HCT116 (cell line): Measurements from ENCODE around the gene PIGN.

Experiments
- CBX3 ChIP-seq: IDR thresholded peaks from 2 replicates; pipeline ENCODE4 v1.6.1; 2012; ENCODE audit warnings: low read depth
- EZH2 ChIP-seq: fragments of 200-600 bp; sonication (generic); IDR thresholded peaks from 2 replicates; pipeline ENCODE4 v1.6.1; 2017; ENCODE audit warnings: antibody characterized with exemption, mixed run types
- JUND ChIP-seq: IDR thresholded peaks from 2 replicates; pipeline ENCODE4 v1.6.1; 2012
- POLR2A ChIP-seq: IDR thresholded peaks from 2 replicates; pipeline ENCODE4 v1.7.0; 2011; ENCODE audit warnings: borderline replicate concordance; ENCODE audit not compliant: insufficient read depth, insufficient read length; ENCODE audit errors: extremely low read depth
- POLR2AphosphoS5 ChIP-seq: IDR thresholded peaks from 2 replicates; pipeline ENCODE4 v1.6.1; 2011; ENCODE audit warnings: mild to moderate bottlenecking, low read depth, low read length, moderate library complexity
- TF ChIP-seq, protein P1 (sequence below), 3 experiments: fragments of 200-600 bp in 1 of 3; sonication (generic) in 1 of 3; IDR thresholded peaks in 2 of 3; conservative IDR thresholded peaks in 1 of 3; 2 replicates each; pipeline ENCODE4 v1.5.1; 2012 to 2017; ENCODE audit warnings: low read depth in 2 of 3, low read length in 2 of 3, antibody characterized with exemption in 1 of 3, borderline replicate concordance in 1 of 3, control low read depth in 1 of 3, mild to moderate bottlenecking in 1 of 3, mixed read lengths in 1 of 3, mixed run types in 1 of 3, moderate library complexity in 1 of 3; ENCODE audit not compliant: insufficient read depth in 1 of 3
- TF ChIP-seq, protein P2 (sequence below): IDR thresholded peaks from 2 replicates; pipeline ENCODE4 v1.6.1; 2012; ENCODE audit warnings: low read depth

DNA sequence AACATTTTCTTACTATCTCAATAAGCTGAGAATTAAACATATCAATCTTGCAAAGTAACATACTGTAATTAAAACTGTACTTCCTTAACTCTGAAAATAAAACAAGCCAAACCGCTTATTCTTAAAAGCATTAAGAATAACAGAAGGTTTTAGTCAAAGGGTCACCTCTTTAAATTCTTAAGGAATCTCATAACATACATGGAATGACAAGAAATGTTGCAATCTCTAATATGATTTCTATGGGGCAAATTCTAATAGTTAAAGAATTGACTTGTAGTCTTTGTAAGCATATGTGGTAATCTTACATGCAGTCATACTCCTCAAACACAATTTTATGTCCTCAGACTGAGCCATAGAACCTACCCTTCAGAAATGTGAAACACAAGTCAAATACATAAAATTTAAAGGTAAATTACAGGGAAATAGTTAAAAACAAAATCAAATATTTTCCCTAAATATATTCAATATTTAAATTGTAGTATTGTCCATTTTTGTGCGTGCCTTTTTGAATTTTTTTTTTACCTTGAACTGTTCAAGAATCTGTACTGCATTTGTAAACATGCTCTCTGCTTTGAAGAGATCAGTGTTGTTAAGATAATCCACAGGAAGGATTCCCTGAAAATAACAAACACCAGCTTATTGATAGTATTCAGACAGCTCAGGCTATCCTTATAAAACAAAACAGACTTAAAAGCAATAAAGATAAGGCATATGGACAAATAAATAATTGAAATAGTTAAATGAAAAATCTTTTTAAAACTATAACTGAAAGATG is 48.2 kb downstream of the PIGN start:
- TF ChIP-seq, protein P1, sequence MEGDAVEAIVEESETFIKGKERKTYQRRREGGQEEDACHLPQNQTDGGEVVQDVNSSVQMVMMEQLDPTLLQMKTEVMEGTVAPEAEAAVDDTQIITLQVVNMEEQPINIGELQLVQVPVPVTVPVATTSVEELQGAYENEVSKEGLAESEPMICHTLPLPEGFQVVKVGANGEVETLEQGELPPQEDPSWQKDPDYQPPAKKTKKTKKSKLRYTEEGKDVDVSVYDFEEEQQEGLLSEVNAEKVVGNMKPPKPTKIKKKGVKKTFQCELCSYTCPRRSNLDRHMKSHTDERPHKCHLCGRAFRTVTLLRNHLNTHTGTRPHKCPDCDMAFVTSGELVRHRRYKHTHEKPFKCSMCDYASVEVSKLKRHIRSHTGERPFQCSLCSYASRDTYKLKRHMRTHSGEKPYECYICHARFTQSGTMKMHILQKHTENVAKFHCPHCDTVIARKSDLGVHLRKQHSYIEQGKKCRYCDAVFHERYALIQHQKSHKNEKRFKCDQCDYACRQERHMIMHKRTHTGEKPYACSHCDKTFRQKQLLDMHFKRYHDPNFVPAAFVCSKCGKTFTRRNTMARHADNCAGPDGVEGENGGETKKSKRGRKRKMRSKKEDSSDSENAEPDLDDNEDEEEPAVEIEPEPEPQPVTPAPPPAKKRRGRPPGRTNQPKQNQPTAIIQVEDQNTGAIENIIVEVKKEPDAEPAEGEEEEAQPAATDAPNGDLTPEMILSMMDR (IDR thresholded peaks at IDR 0.05 in 2 of 3, conservative IDR thresholded peaks at IDR 0.05 in 1 of 3; ENCODE audit: borderline replicate concordance in 1 of 3, insufficient read depth in 1 of 3, low read depth in 2 of 3, low read length in 2 of 3) = no peak
- TF ChIP-seq POLR2A (no peak), CBX3 (no peak), JUND (no peak), EZH2 (no peak), POLR2AphosphoS5 (no peak)
- TF ChIP-seq, protein P2, sequence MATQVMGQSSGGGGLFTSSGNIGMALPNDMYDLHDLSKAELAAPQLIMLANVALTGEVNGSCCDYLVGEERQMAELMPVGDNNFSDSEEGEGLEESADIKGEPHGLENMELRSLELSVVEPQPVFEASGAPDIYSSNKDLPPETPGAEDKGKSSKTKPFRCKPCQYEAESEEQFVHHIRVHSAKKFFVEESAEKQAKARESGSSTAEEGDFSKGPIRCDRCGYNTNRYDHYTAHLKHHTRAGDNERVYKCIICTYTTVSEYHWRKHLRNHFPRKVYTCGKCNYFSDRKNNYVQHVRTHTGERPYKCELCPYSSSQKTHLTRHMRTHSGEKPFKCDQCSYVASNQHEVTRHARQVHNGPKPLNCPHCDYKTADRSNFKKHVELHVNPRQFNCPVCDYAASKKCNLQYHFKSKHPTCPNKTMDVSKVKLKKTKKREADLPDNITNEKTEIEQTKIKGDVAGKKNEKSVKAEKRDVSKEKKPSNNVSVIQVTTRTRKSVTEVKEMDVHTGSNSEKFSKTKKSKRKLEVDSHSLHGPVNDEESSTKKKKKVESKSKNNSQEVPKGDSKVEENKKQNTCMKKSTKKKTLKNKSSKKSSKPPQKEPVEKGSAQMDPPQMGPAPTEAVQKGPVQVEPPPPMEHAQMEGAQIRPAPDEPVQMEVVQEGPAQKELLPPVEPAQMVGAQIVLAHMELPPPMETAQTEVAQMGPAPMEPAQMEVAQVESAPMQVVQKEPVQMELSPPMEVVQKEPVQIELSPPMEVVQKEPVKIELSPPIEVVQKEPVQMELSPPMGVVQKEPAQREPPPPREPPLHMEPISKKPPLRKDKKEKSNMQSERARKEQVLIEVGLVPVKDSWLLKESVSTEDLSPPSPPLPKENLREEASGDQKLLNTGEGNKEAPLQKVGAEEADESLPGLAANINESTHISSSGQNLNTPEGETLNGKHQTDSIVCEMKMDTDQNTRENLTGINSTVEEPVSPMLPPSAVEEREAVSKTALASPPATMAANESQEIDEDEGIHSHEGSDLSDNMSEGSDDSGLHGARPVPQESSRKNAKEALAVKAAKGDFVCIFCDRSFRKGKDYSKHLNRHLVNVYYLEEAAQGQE = no peak
